Stimulated activated memory B cell treated with anti-CD40 and anti-IgM and Interleukin-4, amounts not matched to agents 10 μg/mL and 1 μg/mL and 100 μg/mL, for 72 hours (primary cell): ENCODE data around the gene CDKAL1.

ENCODE experiments used
- ATAC-seq: fragments of 150-1000 bp; cut with Tn5 transposase; 2 replicates; pipeline ENCODE4 v1.10.0; 2021
- H3K27ac Mint-ChIP-seq: one replicate; pipeline ENCODE4 v1.8.0; 2022; ENCODE audit warnings: mild to moderate bottlenecking, mixed read lengths
- H3K27me3 Mint-ChIP-seq: one replicate; pipeline ENCODE4 v1.8.0; 2022; ENCODE audit warnings: mixed read lengths
- H3K36me3 Mint-ChIP-seq: one replicate; pipeline ENCODE4 v1.8.0; 2022; ENCODE audit warnings: mixed read lengths
- H3K4me1 Mint-ChIP-seq: one replicate; pipeline ENCODE4 v1.8.0; 2022; ENCODE audit warnings: mixed read lengths
- H3K4me3 Mint-ChIP-seq: one replicate; pipeline ENCODE4 v1.8.0; 2022; ENCODE audit warnings: mild to moderate bottlenecking, moderate library complexity, mixed read lengths
- H3K9me3 Mint-ChIP-seq: one replicate; pipeline ENCODE4 v1.8.0; 2022; ENCODE audit warnings: mixed read lengths

The CDKAL1 gene

GRCh38 chr6:20757761-20758160 lies 223.5 kb downstream of the CDKAL1 start:
- peaks cover 11% of the 10 kb centered on the region for H3K4me1 Mint-ChIP-seq
- H3K4me3 Mint-ChIP-seq = no peak overlapping the region
- peaks cover 41% of the 10 kb centered on the region for H3K36me3 Mint-ChIP-seq
- H3K9me3 Mint-ChIP-seq = peaks cover 5% of the 10 kb centered on the region
- no peak for ATAC-seq
- no peaks in the 10 kb centered on the region for H3K27me3 Mint-ChIP-seq
- no peak overlapping the region for H3K27ac Mint-ChIP-seq

- no peak for ATAC-seq
- Mint-ChIP-seq H3K27me3 (no peaks in the 10 kb centered on the region), H3K36me3 (peaks cover 11% of the 10 kb centered on the region), H3K27ac (no peak overlapping the region), H3K9me3 (no peaks in the 10 kb centered on the region), H3K4me1 (no peaks in the 10 kb centered on the region), H3K4me3 (no peak overlapping the region)
These were observed 229.0 kb downstream of the CDKAL1 start for GRCh38 chr6:20763296-20763695.

- no peaks in the 10 kb centered on the region for H3K27me3 Mint-ChIP-seq
- no peak overlapping the region for H3K4me3 Mint-ChIP-seq
- peaks cover 37% of the 10 kb centered on the region for H3K36me3 Mint-ChIP-seq
- ATAC-seq = no peak
- H3K4me1 Mint-ChIP-seq = no peaks in the 10 kb centered on the region
- no peaks in the 10 kb centered on the region for H3K9me3 Mint-ChIP-seq
- no peak overlapping the region for H3K27ac Mint-ChIP-seq
These were observed 235.4 kb downstream of the CDKAL1 start for GRCh38 chr6:20769631-20770030.

GRCh38 chr6:20770773-20771172 lies 236.5 kb downstream of the CDKAL1 start:
- no peak for ATAC-seq
- H3K4me1 Mint-ChIP-seq = no peaks in the 10 kb centered on the region
- H3K4me3 Mint-ChIP-seq = no peak overlapping the region
- H3K9me3 Mint-ChIP-seq = no peaks in the 10 kb centered on the region
- peaks cover 30% of the 10 kb centered on the region for H3K36me3 Mint-ChIP-seq
- no peaks in the 10 kb centered on the region for H3K27me3 Mint-ChIP-seq
- no peak overlapping the region for H3K27ac Mint-ChIP-seq

GRCh38 chr6:20771409-20771808 lies 237.2 kb downstream of the CDKAL1 start:
- Mint-ChIP-seq H3K4me1 (no peaks in the 10 kb centered on the region), H3K4me3 (no peak overlapping the region), H3K36me3 (peaks cover 30% of the 10 kb centered on the region), H3K27me3 (no peaks in the 10 kb centered on the region), H3K27ac (no peak overlapping the region), H3K9me3 (no peaks in the 10 kb centered on the region)
- ATAC-seq = no peak

GRCh38 chr6:20773822-20774221 lies 239.6 kb downstream of the CDKAL1 start:
- Mint-ChIP-seq H3K36me3 (peaks cover 32% of the 10 kb centered on the region), H3K4me3 (no peak overlapping the region), H3K27ac (no peak overlapping the region)

GRCh38 chr6:20775981-20776380 lies 241.7 kb downstream of the CDKAL1 start:
- H3K4me1 Mint-ChIP-seq = no peaks in the 10 kb centered on the region
- no peak overlapping the region for H3K4me3 Mint-ChIP-seq
- ATAC-seq = no peak
- H3K36me3 Mint-ChIP-seq = peaks cover 29% of the 10 kb centered on the region
- H3K27ac Mint-ChIP-seq = no peak overlapping the region
- H3K27me3 Mint-ChIP-seq = no peaks in the 10 kb centered on the region
- no peaks in the 10 kb centered on the region for H3K9me3 Mint-ChIP-seq

More at GRCh38 chr6:20773822-20774221, 239.6 kb downstream of the CDKAL1 start:
- no peak for ATAC-seq
- Mint-ChIP-seq H3K9me3 (no peaks in the 10 kb centered on the region), H3K27me3 (no peaks in the 10 kb centered on the region), H3K4me1 (no peaks in the 10 kb centered on the region)

- Mint-ChIP-seq H3K27ac (no peak overlapping the region), H3K4me1 (no peaks in the 10 kb centered on the region), H3K27me3 (no peaks in the 10 kb centered on the region), H3K9me3 (no peaks in the 10 kb centered on the region), H3K4me3 (no peak overlapping the region), H3K36me3 (peaks cover 36% of the 10 kb centered on the region)
- ATAC-seq = no peak
These were observed 243.5 kb downstream of the CDKAL1 start for GRCh38 chr6:20777801-20778200.

- Mint-ChIP-seq H3K9me3 (no peaks in the 10 kb centered on the region), H3K4me3 (no peak overlapping the region), H3K36me3 (peaks cover 39% of the 10 kb centered on the region), H3K4me1 (no peaks in the 10 kb centered on the region), H3K27ac (no peak overlapping the region), H3K27me3 (no peaks in the 10 kb centered on the region)
- ATAC-seq = no peak
These were observed 244.2 kb downstream of the CDKAL1 start for GRCh38 chr6:20778459-20778858.

- no peaks in the 10 kb centered on the region for H3K27me3 Mint-ChIP-seq
- H3K4me3 Mint-ChIP-seq = no peak overlapping the region
- ATAC-seq = no peak
- peaks cover 41% of the 10 kb centered on the region for H3K36me3 Mint-ChIP-seq
- H3K27ac Mint-ChIP-seq = no peak overlapping the region
- H3K9me3 Mint-ChIP-seq = no peaks in the 10 kb centered on the region
- no peaks in the 10 kb centered on the region for H3K4me1 Mint-ChIP-seq
These were observed 244.7 kb downstream of the CDKAL1 start for GRCh38 chr6:20778912-20779311.

GRCh38 chr6:20789162-20789561 lies 254.9 kb downstream of the CDKAL1 start:
- H3K4me3 Mint-ChIP-seq = no peak overlapping the region
- peaks cover 36% of the 10 kb centered on the region for H3K36me3 Mint-ChIP-seq
- H3K27ac Mint-ChIP-seq = no peak overlapping the region
- no peaks in the 10 kb centered on the region for H3K9me3 Mint-ChIP-seq
- H3K27me3 Mint-ChIP-seq = no peaks in the 10 kb centered on the region
- H3K4me1 Mint-ChIP-seq = no peaks in the 10 kb centered on the region
- ATAC-seq = no peak

- Mint-ChIP-seq H3K4me1 (no peaks in the 10 kb centered on the region), H3K27me3 (no peaks in the 10 kb centered on the region), H3K4me3 (no peak overlapping the region), H3K27ac (no peak overlapping the region), H3K36me3 (peaks cover 41% of the 10 kb centered on the region), H3K9me3 (no peaks in the 10 kb centered on the region)
- no peak for ATAC-seq
These were observed 256.0 kb downstream of the CDKAL1 start for GRCh38 chr6:20790032-20790791.

- Mint-ChIP-seq H3K9me3 (no peaks in the 10 kb centered on the region), H3K27ac (no peak overlapping the region), H3K4me1 (no peaks in the 10 kb centered on the region), H3K4me3 (no peak overlapping the region), H3K27me3 (no peaks in the 10 kb centered on the region), H3K36me3 (peaks cover 47% of the 10 kb centered on the region)
- no peak for ATAC-seq
These were observed 256.8 kb downstream of the CDKAL1 start for GRCh38 chr6:20791074-20791473.

- Mint-ChIP-seq H3K9me3 (peaks cover 4% of the 10 kb centered on the region), H3K27ac (no peak overlapping the region)
These were observed 257.7 kb downstream of the CDKAL1 start for GRCh38 chr6:20791944-20792343.

GRCh38 chr6:20793174-20793573 lies 258.9 kb downstream of the CDKAL1 start:
- H3K9me3 Mint-ChIP-seq = peaks cover 8% of the 10 kb centered on the region
- no peak for ATAC-seq
- no peaks in the 10 kb centered on the region for H3K4me1 Mint-ChIP-seq
- peaks cover 68% of the 10 kb centered on the region for H3K36me3 Mint-ChIP-seq
- no peaks in the 10 kb centered on the region for H3K27me3 Mint-ChIP-seq
- no peak overlapping the region for H3K27ac Mint-ChIP-seq
- no peak overlapping the region for H3K4me3 Mint-ChIP-seq

More at GRCh38 chr6:20791944-20792343, 257.7 kb downstream of the CDKAL1 start:
- Mint-ChIP-seq H3K27me3 (no peaks in the 10 kb centered on the region), H3K36me3 (peaks cover 55% of the 10 kb centered on the region), H3K4me3 (no peak overlapping the region), H3K4me1 (no peaks in the 10 kb centered on the region)
- no peak for ATAC-seq

- H3K27me3 Mint-ChIP-seq = no peaks in the 10 kb centered on the region
- ATAC-seq = no peak
- H3K36me3 Mint-ChIP-seq = peaks cover 47% of the 10 kb centered on the region
- H3K9me3 Mint-ChIP-seq = peaks cover 8% of the 10 kb centered on the region
- H3K27ac Mint-ChIP-seq = no peak overlapping the region
- no peaks in the 10 kb centered on the region for H3K4me1 Mint-ChIP-seq
- H3K4me3 Mint-ChIP-seq = no peak overlapping the region
These were observed 263.3 kb downstream of the CDKAL1 start for GRCh38 chr6:20797597-20797996.
